Osteoblast (primary cell): Measurements from ENCODE around the gene NEK1. TPM values are rescaled to one million over a fixed set of nuclear protein-coding genes. Genes with fewer than 3 reads are reported as not detected.

ENCODE experiments used
- DNase-seq: peaks from one replicate; pipeline ENCODE4 v3.0.0; 2011; ENCODE audit warnings: low spot score, mixed read lengths; ENCODE audit not compliant: insufficient read length; ENCODE audit errors: missing footprints
- H2AFZ ChIP-seq: 2 replicates; pipeline ENCODE4 v1.6.0; 2011; ENCODE audit warnings: mild to moderate bottlenecking, low read length
- H3K27ac ChIP-seq: 2 replicates; pipeline ENCODE4 v1.5.1; 2011; ENCODE audit warnings: mild to moderate bottlenecking, low read depth, low read length, moderate library complexity
- H3K27me3 ChIP-seq: 2 replicates; pipeline ENCODE4 v1.6.0; 2012; ENCODE audit warnings: mild to moderate bottlenecking, control low read depth, inconsistent platforms, low read length, moderate library complexity; ENCODE audit not compliant: insufficient read depth
- H3K36me3 ChIP-seq: 2 replicates; pipeline ENCODE4 v1.5.1; 2011; ENCODE audit warnings: mild to moderate bottlenecking, low read length, control low read depth, moderate library complexity; ENCODE audit not compliant: insufficient read depth
- H3K4me1 ChIP-seq: 2 replicates; pipeline ENCODE4 v1.5.1; 2011; ENCODE audit warnings: mild to moderate bottlenecking, low read length, control low read depth, moderate library complexity; ENCODE audit not compliant: insufficient read depth
- H3K4me2 ChIP-seq: 2 replicates; pipeline ENCODE4 v1.6.0; 2011; ENCODE audit warnings: mild to moderate bottlenecking, low read length; ENCODE audit not compliant: insufficient read depth
- H3K4me3 ChIP-seq: fragments of 200-600 bp; sonication (generic); 3 replicates; pipeline ENCODE4 v1.5.1; 2012; ENCODE audit warnings: mild to moderate bottlenecking, low read length, inconsistent platforms; ENCODE audit not compliant: insufficient read depth
- H3K79me2 ChIP-seq: 2 replicates; pipeline ENCODE4 v1.6.0; 2012; ENCODE audit warnings: mild to moderate bottlenecking, low read length, control low read depth, inconsistent platforms; ENCODE audit not compliant: insufficient read depth
- H3K9me3 ChIP-seq: 2 replicates; pipeline ENCODE4 v1.5.1; 2011; ENCODE audit warnings: low read depth, low read length, control low read depth
- H4K20me1 ChIP-seq: 2 replicates; pipeline ENCODE4 v1.6.0; 2012; ENCODE audit warnings: mild to moderate bottlenecking, low read length, control low read depth; ENCODE audit not compliant: insufficient read depth
- total RNA-seq: library from RNA; depleted of rRNA; stranded (reverse); fragments of >200 nt; gene quantifications from 2 replicates; pipeline ENCODE4 v1.2.3, GENCODE V29; 2012
- TF ChIP-seq, protein P1 (sequence below): IDR thresholded peaks from 2 replicates; pipeline ENCODE4 v1.5.1; 2011; ENCODE audit warnings: mild to moderate bottlenecking, low read depth, low read length, moderate library complexity; ENCODE audit errors: extremely low read depth

Gene NEK1
- total RNA-seq, 1 donor, result 9.8 TPM

DNA sequence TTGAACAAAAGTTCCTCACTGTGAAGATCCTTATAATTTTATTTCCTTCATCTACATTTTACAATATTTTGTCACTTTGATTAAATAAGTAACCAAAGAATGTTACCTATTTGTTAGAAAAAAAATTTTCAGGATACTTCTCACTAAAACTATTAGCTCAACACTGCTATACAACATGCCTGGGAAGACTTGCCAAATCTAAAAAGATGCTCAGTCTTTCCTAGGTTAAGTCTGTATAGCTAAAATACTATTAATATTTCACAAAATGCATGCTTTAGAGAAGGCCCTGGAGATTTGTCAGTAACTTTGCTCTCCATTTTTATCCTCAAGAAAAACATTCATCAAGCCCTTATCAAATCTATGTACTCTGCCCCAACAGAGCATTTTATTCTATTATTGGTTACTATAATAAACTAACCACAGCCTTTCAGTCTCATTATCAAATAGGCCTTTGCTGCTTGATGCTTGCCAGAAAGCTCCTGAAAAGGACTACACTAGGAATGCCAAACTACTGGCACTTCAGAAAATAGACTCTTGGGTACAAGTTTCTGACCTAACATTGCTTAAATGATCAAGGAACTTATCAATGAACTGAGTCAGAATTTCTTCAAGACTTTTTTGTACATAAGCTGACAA, 17.7 kb downstream of the NEK1 start:
- TF ChIP-seq, protein P1, sequence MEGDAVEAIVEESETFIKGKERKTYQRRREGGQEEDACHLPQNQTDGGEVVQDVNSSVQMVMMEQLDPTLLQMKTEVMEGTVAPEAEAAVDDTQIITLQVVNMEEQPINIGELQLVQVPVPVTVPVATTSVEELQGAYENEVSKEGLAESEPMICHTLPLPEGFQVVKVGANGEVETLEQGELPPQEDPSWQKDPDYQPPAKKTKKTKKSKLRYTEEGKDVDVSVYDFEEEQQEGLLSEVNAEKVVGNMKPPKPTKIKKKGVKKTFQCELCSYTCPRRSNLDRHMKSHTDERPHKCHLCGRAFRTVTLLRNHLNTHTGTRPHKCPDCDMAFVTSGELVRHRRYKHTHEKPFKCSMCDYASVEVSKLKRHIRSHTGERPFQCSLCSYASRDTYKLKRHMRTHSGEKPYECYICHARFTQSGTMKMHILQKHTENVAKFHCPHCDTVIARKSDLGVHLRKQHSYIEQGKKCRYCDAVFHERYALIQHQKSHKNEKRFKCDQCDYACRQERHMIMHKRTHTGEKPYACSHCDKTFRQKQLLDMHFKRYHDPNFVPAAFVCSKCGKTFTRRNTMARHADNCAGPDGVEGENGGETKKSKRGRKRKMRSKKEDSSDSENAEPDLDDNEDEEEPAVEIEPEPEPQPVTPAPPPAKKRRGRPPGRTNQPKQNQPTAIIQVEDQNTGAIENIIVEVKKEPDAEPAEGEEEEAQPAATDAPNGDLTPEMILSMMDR, result no peak
- no peaks in the 10 kb centered on the region for H3K4me1 ChIP-seq
- H2AFZ ChIP-seq, result no peak overlapping the region
- H3K79me2 ChIP-seq, result no peaks in the 10 kb centered on the region
- no peak overlapping the region for H3K27ac ChIP-seq
- no peaks in the 10 kb centered on the region for H4K20me1 ChIP-seq
- H3K4me3 ChIP-seq, result no peak overlapping the region
- no peaks in the 10 kb centered on the region for H3K9me3 ChIP-seq
- no peak for DNase-seq
- H3K4me2 ChIP-seq, result no peak overlapping the region
- no peaks in the 10 kb centered on the region for H3K27me3 ChIP-seq
- peaks cover under 1% of the 10 kb centered on the region for H3K36me3 ChIP-seq

DNA sequence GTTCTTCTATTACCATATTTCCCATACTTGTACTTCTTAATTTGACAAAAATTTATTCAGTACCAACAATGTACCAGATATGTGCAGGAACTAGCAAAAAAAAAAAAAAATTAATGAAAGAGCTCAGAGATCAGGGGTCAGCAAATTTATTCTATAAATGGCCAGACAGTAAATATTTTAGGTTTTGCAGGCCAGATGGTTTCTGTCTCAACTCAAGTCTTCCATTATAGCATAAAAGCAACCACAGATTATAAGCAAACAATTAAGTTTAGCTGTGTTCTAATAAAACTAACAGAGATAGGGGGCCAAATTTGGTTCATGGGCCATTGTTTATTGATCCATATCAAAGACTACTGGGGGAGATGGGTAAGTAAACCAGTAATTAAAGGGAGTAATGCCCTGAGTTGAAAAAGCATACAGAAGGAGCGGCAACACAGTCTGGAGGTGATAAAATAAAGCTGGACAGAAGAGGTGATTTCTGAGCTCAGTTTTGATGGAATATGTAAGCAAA, 19.3 kb downstream of the NEK1 start:
- no peak overlapping the region for H3K4me2 ChIP-seq
- H3K27me3 ChIP-seq, result no peaks in the 10 kb centered on the region
- H3K4me1 ChIP-seq, result no peaks in the 10 kb centered on the region
- DNase-seq, result no peak
- TF ChIP-seq, protein P1, result no peak
- no peak overlapping the region for H2AFZ ChIP-seq
- peaks cover 4% of the 10 kb centered on the region for H3K36me3 ChIP-seq
- H3K27ac ChIP-seq, result no peak overlapping the region
- H3K79me2 ChIP-seq, result no peaks in the 10 kb centered on the region
- H3K9me3 ChIP-seq, result no peaks in the 10 kb centered on the region
- no peak overlapping the region for H3K4me3 ChIP-seq
- H4K20me1 ChIP-seq, result no peaks in the 10 kb centered on the region

DNA sequence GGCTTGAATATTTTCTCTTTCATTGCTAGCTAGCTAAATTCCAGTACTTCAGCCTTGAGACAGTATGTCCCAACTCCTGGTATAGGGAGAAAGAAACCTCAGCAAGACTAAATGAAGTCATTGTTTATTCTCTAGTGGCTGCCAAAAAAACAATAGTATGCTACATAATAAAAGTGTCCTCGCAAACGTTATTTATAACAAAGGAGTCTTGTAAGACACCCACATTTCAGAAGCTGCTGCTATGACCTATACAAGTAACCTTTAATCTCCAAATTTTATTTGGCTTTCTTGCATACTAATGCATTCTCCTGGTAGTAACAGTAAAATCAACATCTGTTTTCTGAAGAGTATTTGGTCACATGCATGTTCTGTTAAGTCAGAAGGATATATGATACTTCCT, 28.8 kb downstream of the NEK1 start:
- no peak overlapping the region for H3K4me3 ChIP-seq
- H3K79me2 ChIP-seq, result no peaks in the 10 kb centered on the region
- no peaks in the 10 kb centered on the region for H3K27me3 ChIP-seq
- no peaks in the 10 kb centered on the region for H4K20me1 ChIP-seq
- TF ChIP-seq, protein P1, result no peak
- no peak overlapping the region for H3K27ac ChIP-seq
- H2AFZ ChIP-seq, result no peak overlapping the region
- H3K36me3 ChIP-seq, result peaks cover 8% of the 10 kb centered on the region
- no peak for DNase-seq
- H3K4me2 ChIP-seq, result no peak overlapping the region
- H3K4me1 ChIP-seq, result no peaks in the 10 kb centered on the region
- H3K9me3 ChIP-seq, result no peaks in the 10 kb centered on the region

DNA sequence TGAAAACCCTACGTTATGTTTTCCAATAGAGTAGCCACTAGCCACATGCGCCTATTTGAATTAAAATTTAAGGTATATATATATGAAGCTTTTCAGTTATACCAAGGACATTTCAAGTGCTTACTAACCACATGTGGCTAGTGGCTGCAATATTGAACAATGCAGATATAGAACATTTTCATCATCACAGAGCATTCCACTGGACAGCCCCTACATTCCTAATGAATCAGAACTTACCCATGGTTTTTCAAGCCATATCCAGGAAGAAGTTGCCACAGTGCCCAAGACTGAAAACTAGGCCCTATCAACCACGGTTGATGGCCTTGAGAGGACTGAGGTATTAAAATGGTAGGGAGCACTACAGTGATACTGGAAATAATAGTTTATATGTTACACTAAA, 29.7 kb downstream of the NEK1 start:
- Histone ChIP-seq H3K27ac (no peak overlapping the region), H3K4me1 (no peaks in the 10 kb centered on the region), H3K79me2 (no peaks in the 10 kb centered on the region), H4K20me1 (no peaks in the 10 kb centered on the region), H3K27me3 (no peaks in the 10 kb centered on the region), H3K4me3 (no peak overlapping the region), H3K36me3 (peaks cover 3% of the 10 kb centered on the region), H3K4me2 (no peak overlapping the region), H3K9me3 (no peaks in the 10 kb centered on the region), H2AFZ (no peak overlapping the region)
- TF ChIP-seq, protein P1, result no peak
- no peak for DNase-seq
